Lower leg skin (tissue), 4 donors: Measurements from ENCODE around the gene COBL. TPM values are rescaled to one million over a fixed set of nuclear protein-coding genes. Genes with fewer than 3 reads are reported as not detected.

Source experiments
- DNase-seq, 2 donors: peaks; one replicate each; pipeline ENCODE4 v3.0.0-alpha.2; 2019; ENCODE audit warnings: low spot score in 2 of 2
- H3K4me3 ChIP-seq: fragments of 200-600 bp; sonication (generic); 2 replicates; pipeline ENCODE4 v1.5.1; 2017; ENCODE audit warnings: mild to moderate bottlenecking, low read depth; ENCODE audit not compliant: poor library complexity, severe bottlenecking
- CTCF ChIP-seq, 3 donors: fragments of 450-650 bp; IDR thresholded peaks; one replicate each; pipeline ENCODE4 v1.5.1; 2016; ENCODE audit warnings: antibody characterized with exemption in 3 of 3, mild to moderate bottlenecking in 3 of 3, moderate library complexity in 2 of 3
- POLR2A ChIP-seq, 2 donors: fragments of 450-650 bp; IDR thresholded peaks; one replicate each; pipeline ENCODE4 v1.6.1; 2016 to 2017; ENCODE audit warnings: antibody characterized with exemption in 2 of 2, mild to moderate bottlenecking in 1 of 2, moderate library complexity in 1 of 2
- WGBS, 2 donors: methylation state at CpG; one replicate each; pipeline ENCODE4 v1.1.5; 2018; 5-methylcytosine and 5-hydroxymethylcytosine counted together
- intact Hi-C: fragments of 100-400 bp; cut with DNase I; formaldehyde crosslinking; loops from one replicate; pipeline ENCODE4 v1.15.0; 2023; ENCODE audit warnings: low total_unique reads
- total RNA-seq, 4 donors: library from RNA; depleted of rRNA; stranded (reverse); fragments of >200 nt; gene quantifications; one replicate each; pipeline ENCODE4 v1.1.0, GENCODE V29; 2016

The COBL gene
- total RNA-seq, 4 donors from 2014 or later, result 40.2 to 94.1 (median 66.5) TPM

- DNase-seq, result no peak
- intact Hi-C loops, result no loop called here
- no peak overlapping the region for H3K4me3 ChIP-seq
- TF ChIP-seq CTCF (IDR thresholded peaks at IDR 0.05), result no peak
- WGBS, 2 donors, result 90% methylated on average over 4 of the region's 4 CpGs
These were observed 162.4 kb downstream of the COBL start for GRCh38 chr7:51154201-51154600.

- intact Hi-C loops, result no loop called here
- WGBS, 2 donors, result 78 to 86% methylated on average over 4 of the region's 4 CpGs
- no peak for DNase-seq
- no peak overlapping the region for H3K4me3 ChIP-seq
- TF ChIP-seq CTCF (IDR thresholded peaks at IDR 0.05) (no peak), POLR2A (IDR thresholded peaks at IDR 0.05) (no peak)
These were observed 163.9 kb downstream of the COBL start for GRCh38 chr7:51152706-51153200.

- intact Hi-C loops, result no loop called here
- TF ChIP-seq POLR2A (IDR thresholded peaks at IDR 0.05) (no peak), CTCF (IDR thresholded peaks at IDR 0.05) (no peak)
- H3K4me3 ChIP-seq, result no peak overlapping the region
- WGBS, 2 donors, result 60 to 72% methylated on average over 3 of the region's 3 CpGs
- DNase-seq, result no peak
These were observed 165.2 kb downstream of the COBL start for GRCh38 chr7:51151455-51151854.

- no peak overlapping the region for H3K4me3 ChIP-seq
- WGBS, 2 donors, result 89 to 92% methylated on average over 3 of the region's 3 CpGs
- TF ChIP-seq CTCF (IDR thresholded peaks at IDR 0.05) (no peak), POLR2A (IDR thresholded peaks at IDR 0.05) (no peak)
- no peak for DNase-seq
- intact Hi-C loops, result no loop called here
These were observed 166.4 kb downstream of the COBL start for GRCh38 chr7:51150193-51150592.

GRCh38 chr7:51148216-51148615, 168.4 kb downstream of the COBL start:
- WGBS, 2 donors, result 93 to 96% methylated on average over 6 of the region's 6 CpGs
- DNase-seq, result no peak
- TF ChIP-seq POLR2A (IDR thresholded peaks at IDR 0.05) (no peak), CTCF (IDR thresholded peaks at IDR 0.05) (no peak)
- intact Hi-C loops, result no loop called here
- no peak overlapping the region for H3K4me3 ChIP-seq
